HG03565 (cell line): Measurements from ENCODE around the gene BCDIN3D.
"Not testable (repeated sequence)": the region's sequence is repeated elsewhere in the genome, so short reads cannot be mapped to it uniquely, and the experiment has no call there.

Experiments
- ATAC-seq: cut with Tn5 transposase; IDR thresholded peaks from one replicate; pipeline ENCODE4 v1.9.1; 2021; ENCODE audit warnings: mild to moderate bottlenecking, moderate library complexity; ENCODE audit not compliant: unreplicated experiment

The BCDIN3D gene

DNA sequence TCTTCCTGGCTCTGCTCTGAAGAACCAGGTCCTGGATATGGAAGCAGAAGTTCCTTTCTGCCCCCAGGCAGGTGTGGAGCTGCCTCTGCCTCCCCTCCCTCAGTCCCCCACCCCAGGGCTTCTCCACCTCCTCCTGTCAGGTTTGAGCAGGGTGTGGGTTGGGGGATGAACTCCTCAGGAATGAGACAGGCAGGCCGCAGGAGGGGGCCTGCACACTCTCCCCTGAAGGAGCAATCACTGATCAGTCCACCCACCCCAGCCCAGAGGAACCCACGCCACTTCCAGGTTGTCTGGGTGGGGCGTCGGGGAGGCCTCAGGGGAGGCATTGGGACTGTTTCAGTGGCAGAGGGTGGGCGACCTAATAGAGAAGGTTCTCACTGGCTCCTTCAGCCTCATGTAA is 34.2 kb upstream of the BCDIN3D start:
- ATAC-seq: no peak

DNA sequence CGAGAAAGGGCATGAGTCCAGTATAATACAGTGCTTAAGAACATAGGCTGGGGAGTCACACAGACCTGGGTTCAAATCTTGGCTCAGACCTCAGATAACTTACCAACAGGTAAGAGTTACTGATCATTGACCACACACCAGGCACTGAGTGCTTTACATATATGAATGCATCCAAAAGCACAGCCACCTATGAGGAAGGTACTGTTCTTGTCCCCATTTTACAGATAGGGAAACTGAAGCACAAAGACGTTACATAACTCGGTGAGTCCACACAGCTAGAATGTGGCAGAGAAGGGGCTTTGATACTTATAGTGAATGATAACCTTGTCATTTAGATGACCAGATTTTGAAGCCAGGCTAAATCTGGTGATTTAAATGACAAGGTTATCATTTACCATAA is 33.2 kb upstream of the BCDIN3D start:
- no peak for ATAC-seq

DNA sequence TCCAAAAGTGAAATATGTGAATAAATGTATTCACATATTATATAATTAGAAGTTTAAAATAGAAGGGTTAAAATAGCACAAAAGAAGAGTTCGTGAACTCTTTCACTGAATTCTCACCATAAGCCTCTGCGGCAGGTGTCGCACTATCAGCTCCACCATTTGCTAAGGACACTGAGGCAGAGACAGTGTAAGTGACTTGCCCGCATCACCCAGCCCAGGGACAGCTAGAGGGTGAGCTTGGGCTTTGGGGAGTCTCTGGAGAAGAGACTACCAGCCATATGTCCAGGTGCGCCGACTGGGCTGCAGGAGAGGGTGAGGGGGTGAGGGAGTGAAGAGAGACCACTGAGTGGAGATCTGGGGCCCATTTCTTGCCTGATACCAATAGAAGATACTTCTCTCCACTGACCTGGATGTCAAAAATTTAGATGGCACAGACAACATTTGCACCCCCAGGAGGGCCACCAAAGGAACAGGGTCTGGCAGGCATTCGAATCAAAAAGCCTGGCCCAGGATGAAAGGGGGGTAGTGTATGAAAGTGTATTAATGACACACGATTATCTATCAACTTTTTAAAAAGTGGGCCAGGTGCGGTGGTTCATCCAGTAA is 32.3 kb upstream of the BCDIN3D start:
- no peak for ATAC-seq

DNA sequence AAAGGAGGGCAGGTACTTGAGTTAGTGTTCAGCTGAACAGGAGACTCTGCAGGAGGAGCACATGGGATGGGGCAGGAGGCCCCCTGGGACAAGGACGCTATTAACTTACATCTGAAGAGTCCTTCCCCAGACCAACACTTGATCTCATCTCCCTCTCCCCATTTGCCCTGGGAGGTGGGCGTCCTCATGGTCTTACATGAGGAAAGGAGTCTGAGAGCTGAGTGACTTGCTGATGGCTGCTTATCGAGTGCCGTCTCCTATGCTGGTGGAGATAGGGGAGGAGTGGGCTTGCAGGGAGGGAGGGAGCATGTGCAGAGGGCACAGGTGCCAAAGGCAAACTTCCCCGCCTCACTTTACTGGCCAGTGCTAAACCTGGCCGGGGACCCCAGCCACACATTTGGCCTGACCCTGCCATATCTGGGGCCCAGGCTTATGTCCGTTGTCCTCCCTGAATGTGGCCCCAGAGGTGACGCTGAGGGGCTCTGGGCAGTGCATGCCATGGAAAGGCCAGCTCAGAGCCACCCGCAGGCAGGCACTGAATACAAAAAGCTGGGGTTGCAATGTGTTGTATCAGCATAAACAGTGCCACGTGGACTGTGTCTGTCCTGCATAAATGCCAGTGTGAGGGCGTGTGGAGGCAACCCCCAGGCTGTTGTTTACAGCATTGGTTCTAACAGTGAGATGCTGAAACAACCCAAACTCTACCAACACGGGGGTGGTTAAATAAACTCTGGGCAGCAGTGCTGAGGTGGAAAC is 31.4 kb upstream of the BCDIN3D start:
- ATAC-seq: no peak

DNA sequence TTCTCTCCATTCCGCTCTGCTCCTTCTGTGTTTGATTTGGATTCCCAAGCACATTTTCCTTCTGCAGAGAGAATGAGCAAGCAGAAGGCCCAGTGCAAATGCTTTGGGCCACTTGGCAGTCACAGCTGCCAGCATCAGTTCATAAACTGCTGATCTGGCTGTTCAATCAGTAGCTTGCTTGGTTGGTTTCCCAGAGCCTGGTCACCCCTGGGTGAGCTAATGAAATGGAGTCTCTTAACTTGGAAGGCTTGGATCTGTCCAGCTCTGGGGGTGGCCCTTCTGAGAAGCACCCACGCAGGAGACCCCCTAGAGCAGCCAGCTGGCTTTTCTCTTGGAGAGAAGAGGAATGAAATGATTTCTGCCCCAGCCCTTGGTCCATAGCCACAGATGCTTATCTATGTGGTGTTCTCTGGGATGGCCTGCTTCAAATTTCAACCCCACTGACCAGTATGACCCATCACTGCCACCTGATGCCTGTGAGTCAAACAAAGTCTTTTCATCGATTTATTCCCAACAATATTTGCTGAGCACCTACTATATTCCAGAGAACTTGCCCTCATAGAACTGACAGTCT is 30.5 kb upstream of the BCDIN3D start:
- no peak for ATAC-seq

DNA sequence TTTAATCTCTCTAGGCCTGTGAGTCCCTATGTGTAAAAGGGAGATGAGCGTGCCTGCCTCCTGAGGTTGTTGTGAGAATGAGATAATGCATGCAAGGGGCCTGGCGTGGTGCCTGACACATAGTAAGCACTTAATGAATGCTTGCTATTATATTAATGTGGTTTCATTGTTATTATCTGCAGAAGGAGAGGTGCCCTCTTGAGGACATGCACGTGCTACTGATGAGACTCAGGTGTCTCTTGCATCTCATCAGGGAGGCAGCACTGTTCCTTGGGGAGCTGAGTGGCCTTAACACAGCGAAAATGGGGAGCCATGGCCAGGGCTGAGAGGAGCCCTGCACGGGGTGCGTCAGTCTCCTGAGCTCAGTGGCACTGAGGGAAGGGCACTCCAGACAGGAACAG is 29.9 kb upstream of the BCDIN3D start:
- ATAC-seq: no peak

DNA sequence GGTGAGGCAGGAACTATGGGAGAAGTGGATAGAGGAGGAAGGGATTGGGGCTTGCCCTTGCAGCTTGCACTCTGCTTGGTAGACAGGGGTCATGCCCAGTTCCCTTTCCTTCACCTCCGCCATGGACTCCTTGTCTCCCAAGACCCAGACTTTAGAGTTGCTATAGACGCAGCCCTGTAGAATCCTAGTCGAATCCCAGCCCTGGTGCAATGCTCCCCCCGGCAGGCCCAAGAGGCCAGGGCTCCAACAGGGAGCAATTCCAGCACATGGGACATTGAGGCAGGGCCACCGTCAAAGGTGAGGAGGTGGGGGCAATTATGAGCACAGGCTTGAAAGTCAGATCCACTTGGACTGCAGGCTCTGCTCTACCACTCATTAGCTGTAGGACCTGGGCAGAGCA is 29.5 kb upstream of the BCDIN3D start:
- ATAC-seq: no peak

DNA sequence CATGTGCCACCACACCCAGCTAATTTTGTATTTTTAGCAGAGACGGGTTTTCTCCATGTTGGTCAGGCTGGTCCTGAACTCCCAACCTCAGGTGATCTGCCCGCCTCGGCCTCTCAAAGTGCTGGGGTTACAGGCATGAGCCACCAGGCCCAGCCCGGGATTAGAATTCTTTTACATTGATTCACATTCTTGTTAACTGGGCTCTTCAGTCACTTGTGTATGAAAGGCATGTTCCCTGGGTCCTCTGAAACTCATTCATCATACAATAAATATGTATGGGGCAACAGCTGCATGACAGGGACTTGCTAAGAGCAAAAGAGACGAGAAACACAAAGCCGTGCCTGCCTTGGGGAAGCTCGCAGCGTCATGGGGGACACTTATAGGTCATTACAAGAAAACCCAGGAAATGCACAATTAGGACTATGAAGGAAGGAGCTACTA is 28.9 kb upstream of the BCDIN3D start:
- not testable (repeated sequence) for ATAC-seq

DNA sequence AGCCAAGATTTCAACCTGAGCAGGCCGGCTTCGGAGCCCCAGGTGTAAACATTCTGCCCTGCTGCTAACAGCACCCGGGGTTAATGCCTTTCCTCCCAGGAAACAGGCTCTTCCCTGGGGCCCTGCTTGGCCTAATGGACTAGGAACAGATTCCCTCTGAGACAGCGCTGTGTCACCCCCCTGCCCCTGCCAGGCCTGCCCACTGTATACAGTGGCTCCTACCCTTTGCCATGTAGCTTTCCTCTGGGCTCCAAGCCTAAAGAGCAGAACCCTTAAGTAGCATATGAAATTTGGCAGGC is 28.3 kb upstream of the BCDIN3D start:
- ATAC-seq: no peak

DNA sequence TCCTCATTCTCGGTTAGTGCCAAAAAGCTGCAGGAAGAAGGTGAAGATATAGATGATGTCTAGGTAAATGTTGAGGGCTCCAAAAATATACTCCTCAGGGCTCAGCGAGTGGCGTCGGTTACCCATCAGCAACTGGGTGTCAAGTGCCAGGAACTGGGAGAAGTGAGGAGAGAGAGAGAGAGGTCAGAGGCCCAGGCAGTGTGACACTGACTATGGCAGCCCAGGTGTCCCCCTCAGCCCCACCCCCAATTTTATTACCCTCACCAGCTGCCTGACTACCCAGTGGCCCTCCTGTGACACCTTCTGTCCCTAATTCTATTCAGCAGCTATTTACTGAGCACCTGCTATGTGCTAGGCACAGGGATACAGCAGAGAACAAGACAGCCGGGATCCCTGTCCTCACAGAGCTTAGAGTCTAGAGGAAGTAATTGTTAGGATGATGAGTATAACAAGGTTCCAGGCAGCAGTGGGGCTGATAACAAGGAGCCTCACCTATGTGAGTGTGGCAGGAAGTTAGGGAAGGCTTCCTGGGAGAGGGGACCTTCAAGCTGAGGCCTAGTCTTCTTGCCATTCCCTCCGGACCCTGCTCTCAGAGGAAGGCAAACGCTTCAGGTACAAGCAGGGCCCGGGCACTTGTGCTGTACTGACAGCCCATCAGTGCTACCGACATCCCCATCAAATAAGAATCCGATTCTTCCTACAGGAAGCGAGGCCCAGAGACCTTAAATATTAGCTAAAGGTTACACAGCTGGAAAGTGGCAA is 27.8 kb upstream of the BCDIN3D start:
- ATAC-seq: no peak

DNA sequence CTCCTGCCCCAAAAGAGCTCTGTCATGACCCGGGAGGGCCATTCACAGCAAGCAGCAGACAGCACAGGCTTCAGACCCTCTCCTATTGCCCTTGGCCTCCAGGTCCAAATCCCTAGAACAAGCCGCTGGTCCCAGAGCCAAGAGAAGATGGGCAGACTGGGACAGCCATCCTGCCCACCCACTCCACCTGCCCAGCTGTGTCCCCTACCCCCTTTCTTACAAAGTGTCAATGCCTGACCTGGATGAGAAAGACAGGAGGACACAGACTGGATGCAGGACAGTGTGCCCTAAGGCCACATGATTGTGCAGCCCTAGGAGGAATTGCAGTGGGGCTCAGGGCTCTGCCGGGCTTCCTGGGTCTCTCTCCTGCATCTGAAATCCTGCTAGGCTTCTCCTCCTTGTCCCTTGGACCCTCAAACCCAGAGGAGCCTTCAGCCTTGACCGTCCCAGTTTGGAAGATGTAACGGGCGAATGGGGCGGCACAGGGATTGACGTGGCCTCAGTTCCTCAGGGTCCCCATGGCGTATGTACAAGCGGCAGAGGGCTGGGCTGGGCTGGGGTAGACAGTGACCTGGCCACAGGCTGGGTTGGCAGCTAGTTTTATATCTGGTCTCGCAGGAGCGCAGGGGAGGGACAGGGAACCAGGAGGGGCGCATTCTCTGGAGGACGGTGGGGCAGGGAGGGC is 27.1 kb upstream of the BCDIN3D start:
- no peak for ATAC-seq

DNA sequence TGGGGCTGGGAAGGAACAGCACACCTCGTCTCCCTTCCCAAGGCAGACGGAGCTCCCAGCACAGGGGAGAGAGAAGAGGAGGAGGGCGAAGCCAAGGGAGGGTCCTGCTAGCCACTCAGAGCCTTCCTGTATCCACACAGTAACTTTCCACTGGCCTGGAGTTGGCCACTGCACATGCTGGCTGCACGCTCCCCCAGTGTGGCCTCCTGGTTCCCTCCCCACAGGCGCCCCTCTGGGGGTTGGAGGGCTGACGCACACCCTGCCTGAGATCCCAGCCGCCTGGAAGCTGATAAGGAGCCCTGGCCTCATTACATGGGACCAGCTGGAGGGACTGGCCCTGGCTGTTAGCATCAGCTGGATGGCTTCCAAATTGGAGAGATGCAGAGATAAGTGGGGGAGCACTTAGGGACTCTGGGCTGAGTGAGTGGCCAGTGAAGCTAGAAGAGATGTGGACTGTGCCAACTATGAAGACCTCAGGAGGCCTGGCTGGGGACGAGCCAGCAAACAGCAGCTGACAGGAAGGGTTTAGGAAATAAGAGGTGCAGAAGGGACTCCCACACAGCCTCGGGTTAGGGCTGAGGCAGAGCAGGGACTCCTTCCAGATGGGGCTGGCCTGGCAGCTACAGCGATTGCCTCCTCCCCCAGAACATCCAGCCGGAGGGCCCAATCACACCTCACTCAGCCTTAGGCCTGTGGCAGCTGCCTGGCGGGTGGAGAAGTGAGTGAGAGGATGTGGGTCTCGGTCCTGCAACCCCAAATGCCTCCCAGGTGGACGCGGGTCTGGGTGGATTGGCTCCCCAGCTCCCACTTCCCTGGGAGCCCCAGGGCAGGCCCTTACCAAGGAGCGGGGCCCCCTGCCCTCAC is 26.3 kb upstream of the BCDIN3D start:
- no peak for ATAC-seq

DNA sequence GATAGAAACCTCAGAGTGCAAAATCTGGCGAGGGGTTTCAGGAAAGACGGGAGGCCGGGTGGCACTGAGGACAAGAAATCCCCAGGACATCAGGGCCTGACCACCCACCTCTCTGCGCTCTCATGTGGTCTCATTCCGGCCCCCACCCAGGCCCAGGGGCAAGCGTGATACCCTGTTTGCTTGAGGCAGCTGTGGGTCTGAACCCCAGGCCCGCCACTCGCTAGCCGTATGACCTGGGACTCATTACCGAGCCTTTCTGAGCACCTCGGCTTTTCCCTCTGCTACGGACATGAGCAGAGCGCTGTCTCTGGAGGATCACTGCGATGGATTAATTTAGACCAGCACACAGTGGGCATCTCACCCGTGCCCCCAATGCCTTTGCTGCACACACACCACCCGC is 25.5 kb upstream of the BCDIN3D start:
- ATAC-seq: no peak

DNA sequence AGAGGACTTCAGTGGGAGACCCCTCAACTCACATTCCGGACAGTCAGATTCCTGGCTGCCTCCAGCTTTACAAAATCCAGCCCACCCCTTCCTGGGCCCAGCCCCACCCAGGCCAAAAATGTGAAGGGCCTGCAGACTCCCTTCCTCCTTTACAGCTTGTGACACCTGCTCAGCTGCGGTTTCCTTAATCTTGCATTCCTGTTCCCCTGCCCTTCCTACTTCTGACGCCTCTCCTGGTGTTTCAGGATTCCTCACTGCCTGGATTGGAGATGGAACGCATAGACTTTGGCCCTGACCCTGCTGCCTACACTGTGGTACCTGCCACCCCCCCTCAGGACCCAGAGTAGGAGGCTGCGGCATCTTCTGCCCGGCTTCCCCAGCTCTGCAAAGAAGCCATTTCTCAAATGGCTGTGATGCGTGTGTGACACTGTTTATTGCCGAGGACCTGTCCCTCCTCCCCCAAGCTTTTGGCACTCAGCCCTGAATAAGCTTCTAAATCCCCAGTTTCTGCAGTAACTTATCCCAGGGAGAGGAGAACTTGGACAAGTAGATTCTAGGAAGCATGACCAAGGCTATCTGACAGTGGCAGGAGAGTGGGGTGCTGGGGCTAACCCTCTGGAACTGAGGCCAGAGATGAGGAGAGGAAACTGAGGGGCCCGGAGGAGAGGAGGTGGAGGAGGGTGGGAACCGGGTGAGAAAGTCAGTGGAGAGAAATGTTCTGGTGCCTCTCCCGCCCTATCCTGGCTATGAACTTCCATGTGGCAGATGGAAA is 24.9 kb upstream of the BCDIN3D start:
- ATAC-seq: no peak

DNA sequence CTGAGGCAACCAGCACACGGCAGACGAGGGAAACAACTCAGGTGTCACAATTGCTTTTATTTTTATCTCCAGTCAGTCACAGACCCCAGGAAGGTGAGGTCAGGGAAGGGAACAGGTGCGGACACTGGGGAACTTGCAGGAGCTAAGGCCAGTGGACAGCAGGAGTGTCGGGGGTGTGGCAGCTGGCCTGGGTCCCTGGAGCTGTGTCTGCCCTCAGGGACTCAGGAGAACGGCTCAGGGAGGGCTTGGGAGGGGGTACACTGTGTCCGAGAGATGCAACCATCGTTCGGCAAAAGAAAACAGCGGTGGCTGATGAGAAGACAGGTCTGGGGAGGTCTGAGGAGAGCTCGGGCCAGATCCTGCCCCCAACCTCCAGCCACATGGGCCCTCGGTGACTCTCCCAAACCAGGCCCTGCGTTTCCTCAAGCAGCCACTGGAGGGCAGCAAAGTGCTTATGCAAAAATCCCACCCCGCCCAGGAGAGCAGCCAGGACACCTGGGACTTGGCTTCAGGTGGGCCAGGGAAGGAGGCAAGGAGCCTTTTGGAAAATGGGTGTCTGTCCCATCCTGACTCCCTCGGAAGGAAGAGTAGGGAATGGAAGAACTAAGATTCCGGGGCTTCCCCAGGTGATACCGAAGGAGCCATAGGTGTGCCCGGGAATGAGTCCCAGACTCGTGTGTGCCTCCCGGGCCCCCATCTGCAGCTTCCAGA is 24.1 kb upstream of the BCDIN3D start:
- no peak for ATAC-seq

DNA sequence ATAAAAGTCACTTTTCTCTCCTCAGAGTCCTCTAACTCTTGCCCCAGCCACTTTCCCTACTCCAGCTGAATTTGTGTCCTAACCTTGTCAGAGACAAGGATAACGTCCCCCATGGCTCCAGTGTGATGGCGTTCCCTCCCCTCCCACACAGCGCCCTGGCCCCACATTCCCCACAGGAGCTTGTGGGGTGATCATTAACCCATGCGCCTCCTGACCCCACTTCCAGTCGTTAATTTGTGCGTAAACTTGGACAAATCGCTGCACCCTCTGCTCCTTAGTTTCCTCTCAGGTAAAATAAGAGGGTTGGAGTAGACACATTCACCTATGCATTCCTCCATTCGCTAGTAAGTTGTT is 22.9 kb upstream of the BCDIN3D start:
- no peak for ATAC-seq

DNA sequence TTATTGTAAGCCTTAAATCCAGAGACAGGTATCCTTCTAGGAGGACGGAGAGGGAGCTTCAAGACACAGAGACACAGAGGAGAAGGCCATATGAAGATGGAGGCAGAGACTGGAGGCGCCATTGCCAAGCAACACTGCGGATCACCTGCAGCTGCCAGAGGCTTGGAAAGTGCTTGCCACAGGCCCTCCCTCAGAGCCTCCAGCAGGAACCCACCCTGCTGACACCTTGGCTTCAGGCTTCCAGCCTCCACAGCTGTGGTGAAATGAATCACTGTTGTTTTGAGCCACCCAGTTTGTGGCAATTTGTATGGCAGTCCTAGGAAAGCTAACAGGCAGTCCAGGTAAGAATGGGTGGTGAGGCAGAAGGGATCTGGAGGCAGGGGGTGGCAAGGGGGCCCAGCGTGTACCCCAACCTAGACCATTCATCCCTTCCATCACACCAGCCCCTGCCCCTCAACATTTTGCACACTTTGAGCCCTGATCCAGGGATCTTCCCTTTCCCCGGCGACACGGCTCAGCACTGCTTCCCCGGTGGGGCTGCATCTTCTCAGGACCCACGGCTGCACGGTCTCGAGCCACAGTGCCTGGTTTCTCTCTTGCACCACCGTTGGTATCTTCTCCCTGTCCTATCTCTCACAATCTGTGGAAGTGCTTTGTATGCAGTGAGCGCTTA is 22.3 kb upstream of the BCDIN3D start:
- no peak for ATAC-seq

DNA sequence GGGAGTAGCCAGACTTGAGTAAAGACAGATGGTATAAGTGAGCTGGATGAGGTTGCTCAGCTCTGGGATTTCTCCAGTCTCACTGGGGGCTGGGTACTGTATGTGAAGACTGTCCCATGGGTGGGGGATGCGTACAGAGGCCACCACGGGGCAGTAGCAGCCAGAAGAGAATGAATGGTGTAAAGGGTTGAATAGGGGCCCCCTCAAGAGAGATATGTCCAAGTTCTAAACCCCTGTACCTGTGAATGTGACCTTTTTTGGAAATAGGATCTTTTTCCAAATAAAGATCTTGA is 21.8 kb upstream of the BCDIN3D start:
- ATAC-seq: no peak
